ENCODE results near the gene PCBP3. TPM values are rescaled to one million over a fixed set of nuclear protein-coding genes. Genes with fewer than 3 reads are reported as not detected.
"Not testable (repeated sequence)": the region's sequence is repeated elsewhere in the genome, so short reads cannot be mapped to it uniquely, and the experiment has no call there.

Gene PCBP3
- polyA plus RNA-seq, 1 experiment = 1.6 TPM

- TF ChIP-seq, protein P1, sequence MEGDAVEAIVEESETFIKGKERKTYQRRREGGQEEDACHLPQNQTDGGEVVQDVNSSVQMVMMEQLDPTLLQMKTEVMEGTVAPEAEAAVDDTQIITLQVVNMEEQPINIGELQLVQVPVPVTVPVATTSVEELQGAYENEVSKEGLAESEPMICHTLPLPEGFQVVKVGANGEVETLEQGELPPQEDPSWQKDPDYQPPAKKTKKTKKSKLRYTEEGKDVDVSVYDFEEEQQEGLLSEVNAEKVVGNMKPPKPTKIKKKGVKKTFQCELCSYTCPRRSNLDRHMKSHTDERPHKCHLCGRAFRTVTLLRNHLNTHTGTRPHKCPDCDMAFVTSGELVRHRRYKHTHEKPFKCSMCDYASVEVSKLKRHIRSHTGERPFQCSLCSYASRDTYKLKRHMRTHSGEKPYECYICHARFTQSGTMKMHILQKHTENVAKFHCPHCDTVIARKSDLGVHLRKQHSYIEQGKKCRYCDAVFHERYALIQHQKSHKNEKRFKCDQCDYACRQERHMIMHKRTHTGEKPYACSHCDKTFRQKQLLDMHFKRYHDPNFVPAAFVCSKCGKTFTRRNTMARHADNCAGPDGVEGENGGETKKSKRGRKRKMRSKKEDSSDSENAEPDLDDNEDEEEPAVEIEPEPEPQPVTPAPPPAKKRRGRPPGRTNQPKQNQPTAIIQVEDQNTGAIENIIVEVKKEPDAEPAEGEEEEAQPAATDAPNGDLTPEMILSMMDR (IDR thresholded peaks at IDR 0.05; ENCODE audit: low read depth, low read length) = no peak
- ChIA-PET POLR2A (no interaction called here), CTCF (no interaction called here)
- no peaks in the 10 kb centered on the region for H3K27me3 ChIP-seq (ENCODE audit: control insufficient read depth, insufficient read depth, low read length)
- H3K9me3 ChIP-seq (ENCODE audit: control insufficient read depth, insufficient read depth, low read length) = no peaks in the 10 kb centered on the region
- no peak overlapping the region for H3K27ac ChIP-seq (ENCODE audit: low read depth, low read length)
- no peak overlapping the region for H3K4me3 ChIP-seq (ENCODE audit: low read depth, low read length)
- DNase-seq (ENCODE audit: low read depth, low spot score) = no peak
These were observed 25.9 kb downstream of the PCBP3 start for GRCh38 chr21:45669382-45669781.

DNA sequence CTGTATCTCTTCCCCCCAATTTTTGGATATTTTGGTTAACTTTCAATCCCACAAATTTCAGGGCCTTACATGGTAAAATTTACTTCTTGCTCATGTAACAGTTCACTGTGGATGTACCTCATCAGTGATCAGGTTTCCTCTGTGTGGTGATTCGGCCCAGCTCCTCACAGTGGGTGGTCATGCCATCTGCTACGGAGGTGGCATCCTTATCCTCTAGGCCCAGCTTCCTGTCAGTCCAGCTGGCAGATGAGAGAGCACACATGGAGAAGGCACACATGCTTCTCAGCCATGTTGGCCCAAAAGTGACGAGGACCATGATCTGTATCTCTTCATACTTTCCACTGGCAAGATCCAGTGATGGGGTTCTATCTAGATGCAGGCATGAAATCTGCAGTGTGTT, 27.2 kb downstream of the PCBP3 start:
- Histone ChIP-seq H3K4me3 (ENCODE audit: low read depth, low read length) (no peak overlapping the region), H3K27ac (ENCODE audit: low read depth, low read length) (no peak overlapping the region), H3K9me3 (ENCODE audit: control insufficient read depth, insufficient read depth, low read length) (no peaks in the 10 kb centered on the region), H3K27me3 (ENCODE audit: control insufficient read depth, insufficient read depth, low read length) (peaks cover 6% of the 10 kb centered on the region)
- DNase-seq (ENCODE audit: low read depth, low spot score) = no peak
- CTCF ChIA-PET = no interaction called here
- TF ChIP-seq, protein P1 (IDR thresholded peaks at IDR 0.05; ENCODE audit: low read depth, low read length) = no peak
- POLR2A ChIA-PET = no interaction called here

DNA sequence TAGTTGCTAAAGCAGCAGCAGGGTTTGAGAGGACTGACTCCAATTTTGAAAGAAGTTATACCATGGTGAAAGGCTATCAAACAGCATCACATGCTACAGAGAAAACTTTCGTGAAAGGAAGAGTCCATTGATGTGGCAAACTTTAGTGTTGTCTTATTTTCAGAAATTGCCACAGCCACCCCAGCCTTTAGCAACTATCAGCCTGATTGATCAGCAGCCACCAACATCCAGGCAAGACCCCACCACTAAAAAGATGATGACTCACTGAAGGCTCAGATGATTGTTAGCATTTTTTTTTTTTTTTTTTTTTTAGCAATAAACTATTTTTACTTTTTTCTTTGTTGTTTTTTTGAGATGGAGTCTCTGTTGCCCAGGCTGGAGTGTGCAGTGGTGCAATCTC, 35.3 kb downstream of the PCBP3 start:
- H3K9me3 ChIP-seq (ENCODE audit: control insufficient read depth, insufficient read depth, low read length); CTCF ChIA-PET; POLR2A ChIA-PET; H3K27ac ChIP-seq (ENCODE audit: low read depth, low read length); H3K27me3 ChIP-seq (ENCODE audit: control insufficient read depth, insufficient read depth, low read length); DNase-seq (ENCODE audit: low read depth, low spot score); H3K4me3 ChIP-seq (ENCODE audit: low read depth, low read length): not testable (repeated sequence)

GRCh38 chr21:45680215-45680614, 36.7 kb downstream of the PCBP3 start:
- no peak overlapping the region for H3K27ac ChIP-seq (ENCODE audit: low read depth, low read length)
- TF ChIP-seq, protein P1 (IDR thresholded peaks at IDR 0.05; ENCODE audit: low read depth, low read length) = no peak
- H3K9me3 ChIP-seq (ENCODE audit: control insufficient read depth, insufficient read depth, low read length) = no peaks in the 10 kb centered on the region
- no peak overlapping the region for H3K4me3 ChIP-seq (ENCODE audit: low read depth, low read length)
- CTCF ChIA-PET = no interaction called here
- peaks cover 4% of the 10 kb centered on the region for H3K27me3 ChIP-seq (ENCODE audit: control insufficient read depth, insufficient read depth, low read length)
- POLR2A ChIA-PET = no interaction called here
- DNase-seq (ENCODE audit: low read depth, low spot score) = no peak

DNA sequence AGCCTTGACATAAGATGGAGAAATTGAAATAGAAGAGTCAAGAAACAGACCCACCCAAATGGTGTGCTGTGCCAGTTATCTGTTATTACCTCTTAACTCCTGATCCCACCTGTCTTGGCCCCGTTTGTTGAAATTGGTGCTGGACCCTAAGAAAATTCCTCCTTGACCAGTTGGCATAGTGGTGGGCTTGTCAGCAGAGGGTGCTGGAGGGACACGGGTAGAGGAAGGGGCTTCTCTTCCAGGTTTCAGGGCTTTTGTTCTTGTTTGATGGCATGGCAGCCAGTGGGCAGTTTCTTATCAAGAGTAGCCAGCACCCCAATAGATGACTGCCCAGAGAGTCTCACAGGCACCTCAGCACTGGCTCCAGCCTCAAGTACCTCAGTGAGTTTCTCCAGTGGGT, 51.6 kb downstream of the PCBP3 start:
- TF ChIP-seq, protein P1 (IDR thresholded peaks at IDR 0.05; ENCODE audit: low read depth, low read length) = no peak
- H3K27ac ChIP-seq (ENCODE audit: low read depth, low read length) = no peak overlapping the region
- peaks cover 3% of the 10 kb centered on the region; the same call in 1 of the 2 replicates for H3K9me3 ChIP-seq (ENCODE audit: control insufficient read depth, insufficient read depth, low read length)
- DNase-seq (ENCODE audit: low read depth, low spot score) = no peak
- POLR2A ChIA-PET = no interaction called here
- peaks cover 2% of the 10 kb centered on the region for H3K27me3 ChIP-seq (ENCODE audit: control insufficient read depth, insufficient read depth, low read length)
- H3K4me3 ChIP-seq (ENCODE audit: low read depth, low read length) = no peak overlapping the region
- CTCF ChIA-PET = no interaction called here
